Measurements from ENCODE around the gene MEG3. TPM values are rescaled to one million over a fixed set of nuclear protein-coding genes. Genes with fewer than 3 reads are reported as not detected.

The MEG3 gene
- total RNA-seq, 2 donors from 2014 or later: 5.3 to 15.3 TPM

DNA sequence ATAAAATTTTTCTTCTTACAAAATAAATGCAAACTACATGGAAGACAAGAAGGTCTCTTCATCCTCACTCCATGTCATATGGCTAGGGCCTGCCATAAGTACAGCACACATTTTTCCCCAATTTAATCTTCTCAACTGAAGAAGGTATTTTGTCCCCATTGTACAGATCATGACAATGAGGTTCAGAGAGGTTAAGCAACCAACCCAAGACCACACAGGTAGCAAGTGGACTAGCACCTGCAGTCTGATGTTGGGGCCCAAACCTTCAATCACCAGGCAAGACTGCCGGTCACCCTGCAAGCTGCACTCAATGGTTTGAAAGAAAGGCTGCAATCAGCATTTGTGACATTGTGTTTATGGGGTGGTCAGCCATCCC lies 6.5 kb upstream of the MEG3 start:
- peaks cover 25% of the 10 kb centered on the region for H3K4me1 ChIP-seq (ENCODE audit: control insufficient read depth, insufficient read depth, low read length)
- no peak overlapping the region for H3K9ac ChIP-seq (ENCODE audit: extremely low read depth, low read length, poor library complexity, severe bottlenecking)
- Mint-ChIP-seq H3K4me3 (no peak overlapping the region), H3K9me3 (no peaks in the 10 kb centered on the region), H3K27me3 (ENCODE audit: insufficient read depth) (no peaks in the 10 kb centered on the region), H3K4me1 (peaks cover 48% of the 10 kb centered on the region), H3K27ac (no peak overlapping the region), H3K36me3 (ENCODE audit: low read depth) (no peaks in the 10 kb centered on the region)
- TF ChIP-seq, protein P1, sequence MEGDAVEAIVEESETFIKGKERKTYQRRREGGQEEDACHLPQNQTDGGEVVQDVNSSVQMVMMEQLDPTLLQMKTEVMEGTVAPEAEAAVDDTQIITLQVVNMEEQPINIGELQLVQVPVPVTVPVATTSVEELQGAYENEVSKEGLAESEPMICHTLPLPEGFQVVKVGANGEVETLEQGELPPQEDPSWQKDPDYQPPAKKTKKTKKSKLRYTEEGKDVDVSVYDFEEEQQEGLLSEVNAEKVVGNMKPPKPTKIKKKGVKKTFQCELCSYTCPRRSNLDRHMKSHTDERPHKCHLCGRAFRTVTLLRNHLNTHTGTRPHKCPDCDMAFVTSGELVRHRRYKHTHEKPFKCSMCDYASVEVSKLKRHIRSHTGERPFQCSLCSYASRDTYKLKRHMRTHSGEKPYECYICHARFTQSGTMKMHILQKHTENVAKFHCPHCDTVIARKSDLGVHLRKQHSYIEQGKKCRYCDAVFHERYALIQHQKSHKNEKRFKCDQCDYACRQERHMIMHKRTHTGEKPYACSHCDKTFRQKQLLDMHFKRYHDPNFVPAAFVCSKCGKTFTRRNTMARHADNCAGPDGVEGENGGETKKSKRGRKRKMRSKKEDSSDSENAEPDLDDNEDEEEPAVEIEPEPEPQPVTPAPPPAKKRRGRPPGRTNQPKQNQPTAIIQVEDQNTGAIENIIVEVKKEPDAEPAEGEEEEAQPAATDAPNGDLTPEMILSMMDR (conservative IDR thresholded peaks at IDR 0.05): no peak
- no peak overlapping the region for H3K4me3 ChIP-seq (ENCODE audit: low read length)
- 83 to 100% methylated on average over 1 of the region's 1 CpG for WGBS, 2 experiments (ENCODE audit: insufficient coverage in 1 of 2, insufficient read length in 1 of 2)
- no peak for DNase-seq
- H3K27ac ChIP-seq (ENCODE audit: low read depth, low read length): no peak overlapping the region
- no peaks in the 10 kb centered on the region for H3K27me3 ChIP-seq (ENCODE audit: control insufficient read depth, insufficient read depth, low read length, poor library complexity, severe bottlenecking)
- H3K36me3 ChIP-seq (ENCODE audit: control insufficient read depth, insufficient read depth, low read length): no peaks in the 10 kb centered on the region
- no peaks in the 10 kb centered on the region for H3K9me3 ChIP-seq (ENCODE audit: control insufficient read depth, low read length)

DNA sequence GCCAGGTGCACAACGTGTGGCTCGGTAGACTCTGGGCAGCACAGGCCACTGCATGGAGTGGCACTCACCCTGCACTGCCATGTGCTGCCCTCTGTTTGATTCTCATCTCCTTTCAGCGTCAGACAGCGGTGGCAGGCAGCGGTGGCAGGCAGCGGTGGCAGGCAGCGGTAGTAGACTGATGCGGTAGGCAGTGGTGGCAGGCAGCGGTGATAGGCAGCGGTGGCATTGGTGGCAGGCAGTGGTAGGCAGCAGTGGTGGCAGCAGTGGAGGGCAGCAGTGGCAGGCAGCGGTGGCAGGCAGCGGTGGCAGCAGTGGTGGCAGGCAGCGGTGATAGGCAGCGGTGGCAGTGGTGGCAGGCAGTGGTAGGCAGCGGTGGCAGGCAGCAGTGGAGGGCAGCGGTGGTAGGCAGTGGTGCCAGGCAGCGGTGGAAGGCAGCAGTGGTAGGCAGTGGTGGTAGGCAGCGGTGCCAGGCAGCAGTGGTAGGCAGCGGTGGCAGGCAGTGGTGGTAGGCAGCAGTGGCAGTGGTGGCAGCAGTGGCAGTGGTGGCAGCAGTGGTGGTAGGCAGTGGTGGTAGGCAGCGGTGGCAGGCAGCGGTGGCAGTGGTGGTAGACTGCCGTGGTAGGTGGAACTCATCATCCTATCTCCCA lies 6.0 kb upstream of the MEG3 start:
- no peak for DNase-seq
- H3K4me1 Mint-ChIP-seq: peaks cover 44% of the 10 kb centered on the region
- H3K27ac ChIP-seq (ENCODE audit: low read depth, low read length): no peak overlapping the region
- TF ChIP-seq, protein P1 (conservative IDR thresholded peaks at IDR 0.05): no peak
- H3K9ac ChIP-seq (ENCODE audit: extremely low read depth, low read length, poor library complexity, severe bottlenecking): no peak overlapping the region
- WGBS, 2 experiments (ENCODE audit: insufficient coverage in 1 of 2, insufficient read length in 1 of 2): 95 to 99% methylated on average over 12 to 22 of the region's 22 CpGs
- no peaks in the 10 kb centered on the region for H3K36me3 ChIP-seq (ENCODE audit: control insufficient read depth, insufficient read depth, low read length)
- H3K36me3 Mint-ChIP-seq (ENCODE audit: low read depth): no peaks in the 10 kb centered on the region
- H3K4me3 ChIP-seq (ENCODE audit: low read length): no peak overlapping the region
- H3K27ac Mint-ChIP-seq: no peak overlapping the region
- H3K27me3 ChIP-seq (ENCODE audit: control insufficient read depth, insufficient read depth, low read length, poor library complexity, severe bottlenecking): no peaks in the 10 kb centered on the region
- H3K9me3 Mint-ChIP-seq: peaks cover under 1% of the 10 kb centered on the region
- H3K9me3 ChIP-seq (ENCODE audit: control insufficient read depth, low read length): no peaks in the 10 kb centered on the region
- peaks cover 23% of the 10 kb centered on the region for H3K4me1 ChIP-seq (ENCODE audit: control insufficient read depth, insufficient read depth, low read length)
- H3K4me3 Mint-ChIP-seq: no peak overlapping the region
- H3K27me3 Mint-ChIP-seq (ENCODE audit: insufficient read depth): peaks cover 3% of the 10 kb centered on the region

DNA sequence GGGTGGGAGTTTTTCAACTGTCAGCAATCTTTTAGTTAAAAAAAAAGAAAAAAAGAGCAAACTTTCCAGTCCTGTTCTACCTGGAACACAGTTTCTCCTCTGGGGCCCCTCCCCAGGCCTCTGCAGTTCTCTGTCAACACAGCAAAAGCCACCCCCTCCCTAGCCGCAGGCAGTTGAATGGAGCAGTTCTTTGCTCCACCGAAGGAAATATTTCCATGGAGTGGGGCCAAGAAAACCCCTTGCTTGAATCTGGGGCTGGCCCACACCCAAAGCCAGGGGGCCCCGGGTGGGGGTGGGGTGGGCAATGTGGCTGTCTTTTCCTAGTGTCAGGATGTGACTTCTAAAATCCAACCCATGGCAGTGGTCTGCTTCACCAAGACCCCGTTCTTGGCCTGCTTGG lies 5.0 kb upstream of the MEG3 start:
- Mint-ChIP-seq H3K27me3 (ENCODE audit: insufficient read depth) (peaks cover 3% of the 10 kb centered on the region), H3K4me3 (no peak overlapping the region), H3K36me3 (ENCODE audit: low read depth) (no peaks in the 10 kb centered on the region), H3K27ac (no peak overlapping the region), H3K9me3 (peaks cover 8% of the 10 kb centered on the region), H3K4me1 (peaks cover 36% of the 10 kb centered on the region)
- H3K27me3 ChIP-seq (ENCODE audit: control insufficient read depth, insufficient read depth, low read length, poor library complexity, severe bottlenecking): no peaks in the 10 kb centered on the region
- no peak overlapping the region for H3K9ac ChIP-seq (ENCODE audit: extremely low read depth, low read length, poor library complexity, severe bottlenecking)
- H3K27ac ChIP-seq (ENCODE audit: low read depth, low read length): no peak overlapping the region
- H3K4me3 ChIP-seq (ENCODE audit: low read length): no peak overlapping the region
- no peaks in the 10 kb centered on the region for H3K36me3 ChIP-seq (ENCODE audit: control insufficient read depth, insufficient read depth, low read length)
- peaks cover 17% of the 10 kb centered on the region for H3K4me1 ChIP-seq (ENCODE audit: control insufficient read depth, insufficient read depth, low read length)
- H3K9me3 ChIP-seq (ENCODE audit: control insufficient read depth, low read length): no peaks in the 10 kb centered on the region
- DNase-seq: no peak
- 95 to 100% methylated on average over 2 to 4 of the region's 4 CpGs for WGBS, 2 experiments (ENCODE audit: insufficient coverage in 1 of 2, insufficient read length in 1 of 2)
- TF ChIP-seq, protein P1 (conservative IDR thresholded peaks at IDR 0.05): no peak
